GM19328 (cell line): Measurements from ENCODE around the gene HSPA12B.

Experiments used
- ATAC-seq: cut with Tn5 transposase; IDR thresholded peaks from one replicate; pipeline ENCODE4 v1.9.1; 2021; ENCODE audit warnings: mild to moderate bottlenecking, moderate library complexity; ENCODE audit not compliant: unreplicated experiment

Gene HSPA12B

DNA sequence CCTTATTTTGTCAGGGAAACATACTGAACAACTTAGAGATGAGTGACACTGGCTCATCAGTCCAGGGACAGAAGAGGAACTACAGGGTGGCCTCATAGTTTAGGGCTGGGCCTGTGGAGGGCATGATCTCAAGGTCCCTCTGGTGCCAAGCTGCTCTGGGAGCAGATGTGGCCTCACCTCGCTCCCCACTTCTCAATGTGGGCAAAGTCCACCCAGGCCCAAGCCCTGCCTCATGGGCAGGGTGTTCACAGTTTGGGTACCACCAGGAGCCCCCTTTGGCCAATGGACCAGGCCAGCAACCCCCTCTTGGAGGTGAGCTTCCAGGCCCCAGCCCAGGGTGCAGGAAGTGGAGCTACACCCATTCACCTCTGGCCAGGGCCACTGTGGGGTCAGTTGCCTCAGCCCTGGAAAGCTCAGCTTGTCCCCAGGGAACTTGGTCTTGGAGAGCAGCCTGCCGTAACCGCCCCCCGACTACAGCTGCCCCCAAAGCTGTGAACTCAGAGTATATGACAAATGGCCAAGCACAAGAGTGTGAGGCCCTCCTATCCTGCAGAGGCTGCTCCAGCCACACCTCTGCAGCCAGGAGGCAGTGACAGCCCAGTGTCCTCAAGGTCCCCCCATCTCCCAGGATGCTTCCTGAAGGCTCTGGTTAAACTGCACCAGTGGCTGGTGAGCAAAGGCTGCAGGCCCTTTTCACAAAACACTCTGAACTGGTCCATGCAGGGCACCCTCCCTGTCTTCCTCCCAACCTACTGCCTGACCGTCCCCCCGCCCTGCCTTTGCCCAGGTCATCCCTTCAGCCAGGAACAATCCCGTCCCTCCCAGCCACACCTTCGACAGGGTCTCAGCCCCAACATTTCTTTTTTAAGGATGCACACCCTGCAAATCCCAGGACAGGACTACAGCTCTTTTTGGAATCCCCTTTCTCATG lies 31.5 kb downstream of the HSPA12B start:
- ATAC-seq: no peak

DNA sequence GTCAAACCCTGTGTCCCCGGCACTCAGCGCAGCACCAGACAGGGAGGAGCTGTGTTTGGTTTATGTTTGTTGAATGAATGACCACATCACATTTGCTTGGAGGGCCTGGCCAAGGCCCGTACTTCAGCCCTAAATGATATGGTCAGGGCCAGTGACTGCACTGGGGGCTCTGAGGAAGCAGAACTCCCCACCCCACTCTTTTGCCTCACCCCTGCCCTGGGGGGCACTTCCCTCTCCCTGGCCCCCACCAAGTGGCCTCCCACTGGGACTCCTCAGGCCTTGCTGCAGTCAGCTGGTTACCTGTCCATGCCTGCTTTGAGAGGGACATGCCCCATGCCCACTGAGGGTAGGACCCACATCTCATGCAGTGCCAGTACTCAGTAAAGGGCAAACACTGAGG lies 32.2 kb downstream of the HSPA12B start:
- no peak for ATAC-seq

DNA sequence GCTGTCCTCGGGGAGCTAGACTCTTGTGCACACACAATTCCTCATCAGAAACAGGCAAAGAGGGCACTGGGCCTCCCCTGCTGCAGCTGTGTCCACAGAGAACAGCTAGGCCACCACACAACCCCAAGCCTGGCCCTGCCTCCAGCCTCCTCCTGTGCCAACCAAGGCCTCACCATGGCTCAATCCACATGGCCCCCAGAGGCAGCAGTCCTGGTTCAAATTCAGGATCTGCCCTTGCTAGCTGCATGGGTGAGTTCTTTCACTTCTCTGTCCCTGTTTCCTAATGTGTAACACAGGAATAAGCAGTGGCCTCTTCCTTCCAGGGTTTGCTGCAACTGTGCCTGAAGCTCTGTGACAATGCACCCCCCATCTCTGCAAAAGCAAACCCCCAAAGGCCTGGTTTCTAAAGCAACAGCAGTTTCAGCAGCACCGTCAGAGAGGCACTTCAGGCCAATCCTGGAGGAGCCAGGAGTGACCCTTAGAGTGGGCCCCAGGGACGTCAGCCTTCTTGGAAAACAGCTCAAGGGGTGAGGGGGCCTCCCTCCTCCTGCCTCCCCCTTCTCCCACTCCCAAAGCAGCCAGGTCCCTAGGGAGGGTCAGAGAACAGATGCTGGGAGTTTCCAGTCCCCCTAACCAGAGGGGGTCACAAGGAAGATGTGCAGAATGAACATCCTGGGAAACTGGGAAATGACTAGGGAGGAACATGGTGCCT lies 32.8 kb downstream of the HSPA12B start:
- no peak for ATAC-seq

DNA sequence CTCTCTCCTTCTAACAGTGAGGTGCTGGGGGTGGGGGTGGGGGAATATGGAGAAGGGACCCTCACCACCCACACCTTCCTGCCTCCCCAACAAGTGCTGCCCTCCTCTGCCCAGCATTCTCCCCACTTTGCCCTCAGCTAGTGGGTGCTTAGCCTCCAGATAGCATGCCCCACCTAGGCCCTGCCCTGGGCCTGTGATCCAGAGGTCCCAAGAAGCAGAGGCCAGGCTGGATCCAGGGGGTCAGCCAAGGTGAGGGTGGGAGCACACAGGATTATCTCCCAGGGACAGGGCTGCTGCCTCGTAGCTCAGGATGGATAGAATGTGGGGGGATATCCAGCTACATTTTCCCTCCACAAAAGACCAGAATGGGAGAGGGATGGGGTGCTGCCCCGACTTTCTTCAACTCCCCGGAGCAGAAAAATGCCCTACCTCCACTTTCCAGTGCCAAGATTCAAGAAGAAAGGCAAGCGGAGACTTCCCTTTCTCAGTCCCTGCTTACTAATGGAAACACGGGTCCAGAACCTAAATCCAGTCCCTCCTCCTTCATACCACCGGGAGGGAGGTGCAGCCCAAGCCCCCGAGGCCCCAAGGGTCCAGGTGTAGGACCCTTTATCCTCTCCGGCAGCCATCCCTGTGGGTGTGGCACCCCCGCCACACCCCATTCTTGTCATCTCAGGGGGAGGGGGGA lies 34.1 kb downstream of the HSPA12B start:
- no peak for ATAC-seq

DNA sequence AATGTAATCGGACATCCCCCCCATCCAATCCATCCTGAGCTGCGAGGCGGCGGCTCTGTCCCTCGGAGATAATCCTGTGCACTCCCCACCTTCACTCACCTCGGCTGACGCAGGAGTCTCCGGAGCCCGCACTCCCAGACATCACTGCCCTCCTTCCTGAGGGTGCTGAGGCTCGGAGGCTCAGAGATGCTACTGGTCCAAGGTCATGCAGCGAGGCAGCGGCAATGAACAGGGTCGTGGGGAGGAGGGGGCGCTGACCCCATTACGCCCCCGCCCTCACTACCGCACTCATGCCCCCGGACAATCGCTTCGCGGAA lies 34.6 kb downstream of the HSPA12B start:
- no peak for ATAC-seq

DNA sequence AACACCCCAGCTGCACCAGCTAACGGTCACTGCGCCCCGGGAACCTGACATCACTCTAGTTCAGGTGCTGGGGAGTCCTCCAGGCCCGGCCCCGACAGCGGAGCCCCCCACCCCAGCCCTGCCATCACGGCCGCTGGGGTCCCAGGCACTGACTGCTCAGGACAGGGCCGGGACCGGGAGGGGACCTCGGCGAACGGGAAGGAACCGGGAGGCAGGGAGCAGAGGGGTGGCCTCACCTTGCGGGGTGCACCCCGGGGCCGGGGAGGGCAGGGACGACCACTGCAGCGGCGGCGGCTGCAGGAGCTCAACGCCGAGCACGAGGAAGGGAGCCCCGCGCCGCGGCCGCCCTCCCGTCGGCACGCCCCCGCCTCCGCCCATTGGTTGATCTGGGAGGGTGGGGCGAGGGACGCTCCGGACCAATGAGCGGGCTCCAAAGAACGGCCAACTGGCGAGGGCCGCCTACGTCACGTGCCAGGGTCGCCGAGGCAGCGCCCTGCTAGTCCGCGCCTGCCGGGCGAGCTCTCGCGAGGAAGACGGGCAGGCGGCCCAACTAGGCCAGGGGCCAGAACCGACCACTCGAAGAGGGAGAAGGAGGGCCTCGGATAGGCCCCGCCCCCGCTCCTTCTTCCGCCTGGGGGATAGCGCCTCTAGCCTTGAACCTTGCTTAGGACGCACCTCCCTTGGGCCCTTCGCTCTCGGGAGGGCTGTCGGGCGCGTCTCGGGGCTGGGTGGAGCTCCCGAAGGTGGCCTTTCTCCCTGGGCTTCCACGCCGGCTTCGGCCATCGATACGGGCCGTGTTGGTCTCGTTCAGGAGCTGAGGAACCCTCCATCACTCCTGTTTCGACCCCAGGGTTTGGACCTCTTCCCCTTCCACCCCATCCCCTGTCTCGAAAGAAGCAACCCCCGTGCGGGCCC lies 35.2 kb downstream of the HSPA12B start, which contains the start of gene ADISSP:
Gene ADISSP, minus strand, starts transcription at position 327 of the 915 bp plus-strand sequence. CDS start 7,653 bp downstream, outside the sequence.
- peak; percentile 95 for ATAC-seq

DNA sequence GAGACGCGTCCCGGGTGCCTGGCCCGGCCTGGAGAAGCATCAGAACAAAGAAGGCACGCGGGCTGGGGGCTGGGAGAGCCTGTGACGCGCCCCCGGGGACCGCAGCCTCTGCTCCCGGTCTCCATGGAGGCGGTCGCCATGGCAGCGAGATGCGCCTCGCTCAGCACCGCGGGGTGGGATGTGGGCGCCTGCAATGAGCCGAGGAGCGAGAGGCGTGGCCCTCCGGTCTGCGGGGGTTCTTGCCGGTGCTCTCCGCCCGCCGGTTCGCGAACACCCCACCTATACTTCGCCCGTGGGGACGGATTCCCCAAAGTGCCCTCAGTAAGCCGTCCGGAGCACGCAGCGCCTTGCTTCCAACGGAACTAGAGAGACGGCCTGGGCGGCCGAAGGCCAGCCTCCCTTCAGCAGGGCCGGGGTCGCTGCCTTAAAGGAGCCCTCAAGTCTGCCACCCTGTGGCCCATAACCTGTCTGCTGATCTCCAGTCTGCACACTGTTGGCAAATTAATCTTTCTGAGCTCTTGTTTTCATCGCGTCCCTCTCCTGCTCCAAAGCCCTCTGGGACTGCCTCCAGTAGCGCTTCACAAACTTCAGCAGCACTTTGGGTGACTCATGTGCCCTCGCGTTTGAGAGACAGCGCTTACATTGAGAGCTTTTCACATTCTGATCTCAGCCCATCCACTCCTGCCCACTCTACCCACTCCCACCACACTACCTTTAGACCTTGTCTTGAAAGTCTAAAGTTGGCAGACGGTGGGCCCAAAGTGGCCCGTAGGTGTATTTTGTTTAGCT lies 36.1 kb downstream of the HSPA12B start:
- ATAC-seq: peak; percentile 35

DNA sequence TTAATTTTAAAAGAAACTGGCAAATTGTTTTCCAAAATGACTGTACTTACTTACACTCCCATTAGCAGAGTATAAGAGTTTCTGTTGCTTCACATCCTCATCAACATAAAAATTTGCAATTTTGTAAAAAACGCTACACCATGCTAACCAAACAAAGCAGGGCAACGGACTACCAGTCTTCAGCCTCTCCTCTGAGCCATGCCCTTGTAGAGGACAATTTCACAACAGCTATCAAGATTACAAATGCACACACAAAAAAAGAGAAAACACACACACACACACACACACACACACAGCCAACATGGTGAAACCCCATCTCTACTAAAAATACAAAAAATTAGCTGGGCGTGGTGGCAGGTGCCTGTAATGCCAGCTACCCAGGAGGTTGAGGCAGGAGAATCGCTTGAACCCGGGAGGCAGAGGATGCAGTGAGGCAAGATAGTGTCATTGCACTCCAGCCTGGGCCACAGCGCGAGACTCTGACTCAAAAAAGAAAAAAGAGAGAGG lies 39.1 kb downstream of the HSPA12B start:
- no peak for ATAC-seq

DNA sequence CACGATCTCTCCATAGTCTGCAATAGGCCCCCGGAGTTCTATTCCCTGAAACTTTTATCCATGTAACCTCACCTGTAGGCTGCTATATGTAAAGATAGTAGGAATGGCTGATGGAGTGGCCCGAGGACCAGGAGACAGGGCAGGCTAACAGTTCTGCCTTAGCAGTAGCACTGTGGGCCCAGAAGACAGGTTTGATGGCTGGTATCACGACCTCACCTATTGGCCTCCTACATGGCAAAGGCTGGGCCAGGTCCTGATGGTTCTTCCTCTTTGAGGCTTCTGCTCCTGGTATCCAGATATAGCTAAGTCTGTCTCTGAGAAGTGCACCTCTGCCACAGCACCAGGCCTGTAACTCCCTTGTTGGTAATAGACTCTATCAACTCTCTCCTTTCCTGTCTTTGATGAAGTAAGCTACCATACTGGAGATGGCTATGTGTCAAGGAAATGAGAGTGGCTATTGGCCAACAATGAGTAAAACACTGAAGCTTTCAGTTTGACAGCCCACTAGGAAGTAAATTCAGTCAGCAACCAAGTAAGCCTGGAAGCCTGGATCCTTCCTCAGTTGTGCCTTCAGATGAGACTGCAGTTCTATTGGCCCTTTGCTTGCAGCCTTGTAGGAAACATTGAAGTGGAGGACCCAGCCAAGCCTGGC lies 43.1 kb downstream of the HSPA12B start:
- ATAC-seq: no peak

DNA sequence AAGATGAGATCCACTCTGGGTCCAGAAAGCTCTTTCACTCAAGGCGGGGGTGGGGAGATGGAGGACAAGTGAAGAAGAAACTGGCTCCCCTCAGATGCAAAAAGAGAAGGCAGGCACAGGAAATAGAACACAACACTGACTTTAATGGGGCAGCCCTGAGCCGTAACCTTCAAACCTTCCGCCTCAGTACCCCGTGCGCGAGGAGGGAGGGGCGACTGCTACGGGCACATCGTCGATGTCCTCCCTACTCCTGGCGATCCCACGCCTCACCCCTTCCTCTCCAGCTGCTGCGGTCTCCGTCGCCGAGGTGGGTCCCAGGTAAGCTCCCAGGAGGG lies 44.9 kb downstream of the HSPA12B start:
- no peak for ATAC-seq

DNA sequence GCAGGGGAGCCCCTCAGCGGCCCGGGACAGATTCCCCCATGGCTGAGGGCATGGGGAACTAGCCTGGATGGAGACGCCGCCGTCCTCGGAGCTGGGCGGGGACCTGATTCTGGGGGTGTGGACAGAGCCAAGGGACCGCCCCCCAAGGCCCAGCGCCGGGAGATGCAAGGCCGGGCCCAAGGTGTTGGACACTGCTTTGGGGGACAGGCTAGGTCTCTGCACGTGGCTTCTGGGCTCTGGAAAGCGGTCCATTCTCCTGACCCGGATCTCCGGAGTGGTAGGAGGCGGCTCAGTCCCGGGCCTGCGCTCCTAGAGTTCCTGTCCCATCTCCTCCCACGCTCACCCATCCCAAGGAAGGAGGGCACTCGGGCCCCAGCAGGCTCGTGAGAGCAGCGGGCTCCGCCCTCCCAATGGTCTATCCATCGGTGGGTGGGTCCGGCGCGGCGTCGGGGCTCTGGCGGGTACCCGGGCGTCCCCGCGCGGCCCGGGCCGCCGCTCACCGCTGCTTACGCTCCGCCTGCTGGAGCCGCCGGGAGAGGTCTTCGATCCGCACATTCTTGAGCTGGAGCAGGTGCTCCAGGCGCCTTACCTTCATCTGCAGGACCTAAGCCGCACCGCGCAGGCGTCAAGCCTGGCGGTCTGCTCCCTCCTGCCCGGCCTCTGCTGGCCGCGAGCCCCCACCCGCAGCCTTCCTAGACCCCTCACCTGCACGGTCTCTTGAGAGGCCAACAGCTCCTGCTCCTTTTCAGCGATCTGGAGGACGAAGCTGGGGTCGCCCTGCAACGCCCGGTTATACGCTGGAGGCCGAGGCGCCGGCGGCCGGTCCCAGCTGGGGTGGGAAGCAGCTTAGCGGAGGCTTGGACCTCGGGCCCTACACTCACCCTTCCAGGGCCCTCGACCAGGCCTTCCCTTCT lies 45.5 kb downstream of the HSPA12B start:
- no peak for ATAC-seq

DNA sequence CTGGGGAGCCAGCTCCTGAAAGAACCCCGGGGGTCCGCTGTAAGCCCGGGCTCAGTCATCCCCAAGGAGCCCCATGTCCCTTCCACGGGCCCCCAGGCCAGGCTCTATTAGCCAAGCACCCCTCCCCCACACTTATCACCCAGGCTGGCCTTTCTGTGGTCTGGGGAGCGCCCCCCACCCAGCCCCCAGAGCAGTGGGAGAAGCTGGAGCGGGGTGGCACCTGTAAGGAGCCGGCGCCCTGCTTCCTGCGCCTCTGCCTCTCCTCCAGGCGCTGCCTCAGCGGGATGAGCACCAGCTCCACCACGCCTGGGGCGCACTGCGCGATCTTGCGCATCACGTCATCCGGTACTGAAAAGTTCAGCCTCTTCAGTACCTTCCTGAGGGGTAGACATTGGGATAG lies 46.5 kb downstream of the HSPA12B start:
- no peak for ATAC-seq

DNA sequence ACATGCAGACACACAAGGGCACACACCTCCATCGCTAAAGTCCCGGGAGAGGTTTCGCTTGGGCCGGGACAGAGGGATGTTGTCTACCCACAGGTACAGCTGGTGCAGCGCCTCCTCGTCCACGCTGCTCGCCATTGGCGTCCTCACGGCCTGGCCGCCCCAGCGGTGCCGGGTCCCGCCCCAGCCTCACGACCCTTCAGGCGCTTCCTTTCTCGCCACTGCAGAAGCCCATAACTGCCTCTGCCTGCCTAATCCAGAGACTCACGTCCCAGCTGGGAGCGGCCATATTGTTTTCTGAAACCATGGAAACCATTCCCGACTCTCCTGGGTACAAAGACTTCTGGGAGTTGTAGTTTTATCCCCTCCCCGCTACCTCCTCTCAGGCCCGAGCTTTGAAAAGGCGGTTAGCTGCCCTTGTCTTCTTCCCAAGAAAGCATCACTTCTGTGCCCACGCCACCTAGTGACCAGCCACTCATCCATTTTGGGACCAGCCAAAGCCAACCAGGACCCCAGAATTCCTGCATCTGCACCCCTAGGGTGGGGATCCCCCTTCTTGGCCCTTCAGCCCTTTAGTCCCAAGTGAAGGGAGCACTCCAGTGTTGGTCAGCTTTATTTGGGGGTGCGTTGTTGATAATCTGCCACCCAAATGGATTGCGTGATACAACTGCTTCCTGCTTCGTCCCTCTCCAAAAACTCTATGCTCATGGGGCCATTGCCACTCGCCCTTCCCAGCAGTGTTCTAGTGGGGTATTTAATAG lies 48.8 kb downstream of the HSPA12B start, which contains the start of gene SPEF1:
Gene SPEF1, minus strand, starts transcription at position 296 of the 758 bp plus-strand sequence. Its CDS starts 161 bp downstream, at position 135.
- peak; percentile 59 for ATAC-seq

DNA sequence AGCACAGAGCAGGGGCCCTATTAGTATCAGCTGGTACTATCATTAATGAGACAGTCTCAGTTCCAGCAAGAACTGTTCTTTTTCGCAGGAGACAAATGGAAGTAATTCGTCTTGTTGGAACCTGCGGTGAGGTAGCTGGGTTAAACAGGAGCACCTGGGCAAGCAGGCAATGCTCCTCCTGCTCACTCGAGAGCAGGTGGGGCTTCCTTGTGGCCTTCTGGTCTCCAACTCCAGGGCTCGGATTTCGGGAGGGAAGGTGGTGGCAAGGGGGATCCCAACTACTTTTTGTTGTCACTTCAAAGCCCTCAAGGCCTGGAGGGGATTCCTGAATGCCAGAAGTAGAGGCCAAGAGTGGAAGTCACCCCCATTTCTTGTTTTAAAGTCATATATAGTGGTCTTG lies 50.1 kb downstream of the HSPA12B start:
- ATAC-seq: no peak

DNA sequence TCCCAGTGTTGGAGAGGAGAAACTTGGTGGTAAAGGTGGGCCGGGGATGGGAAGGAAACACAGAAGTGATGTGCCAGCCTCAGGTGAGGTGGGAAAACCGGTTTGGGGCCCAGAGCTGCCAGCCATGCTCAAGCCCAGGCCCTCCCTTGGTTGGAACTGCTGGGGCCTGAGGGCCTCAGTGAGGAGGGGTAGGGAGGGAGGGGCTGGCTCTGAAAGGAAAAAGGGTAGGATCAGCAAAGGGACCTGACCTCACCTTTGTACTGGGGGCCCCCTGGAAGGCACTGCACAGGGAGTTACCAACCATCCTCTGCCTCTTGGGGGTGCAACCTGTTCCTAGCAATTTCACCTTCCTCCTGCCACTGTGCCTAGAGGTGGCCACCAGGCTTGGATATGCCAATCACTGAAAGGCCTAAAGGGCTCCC lies 50.6 kb downstream of the HSPA12B start:
- no peak for ATAC-seq

DNA sequence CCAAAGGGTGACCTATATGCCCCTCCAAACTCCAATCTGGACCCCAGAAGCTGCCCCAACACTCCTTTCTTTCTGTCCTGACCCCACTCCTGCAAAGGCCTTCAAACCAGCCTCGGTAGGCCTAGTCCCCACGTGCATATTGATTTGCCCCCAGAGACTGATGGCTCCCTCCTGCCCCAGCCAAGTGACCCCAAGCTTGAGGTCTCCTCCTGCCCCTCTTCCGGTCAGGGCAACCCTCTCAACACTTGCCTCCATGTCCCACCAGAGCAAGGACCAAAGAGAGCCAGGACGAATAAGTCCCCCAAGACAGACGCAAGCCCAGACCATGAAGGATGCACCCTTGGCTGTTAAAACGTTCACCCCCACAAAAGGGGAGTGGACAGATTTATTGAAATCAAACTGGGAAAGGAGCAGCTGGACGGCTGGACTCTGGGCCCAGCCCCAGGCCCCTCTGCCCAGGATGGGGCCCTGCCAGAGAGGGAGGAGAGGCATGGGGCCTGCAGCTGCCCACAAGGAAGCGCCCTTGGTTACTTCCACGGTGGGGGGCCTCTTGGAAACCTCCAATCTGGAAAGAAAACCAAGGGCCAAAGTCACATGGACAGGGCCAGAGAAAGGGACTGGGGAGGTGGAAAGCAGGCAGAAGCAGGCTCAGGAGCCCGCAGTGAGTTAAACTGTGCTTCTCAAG lies 51.2 kb downstream of the HSPA12B start:
- ATAC-seq: no peak
